Adipocyte (in vitro differentiated cells): ENCODE results near the gene ODAD4.
A peak's percentile ranks its signal among the peaks of the same experiment; 100 is the strongest.
"Not testable (repeated sequence)": the region's sequence is repeated elsewhere in the genome, so short reads cannot be mapped to it uniquely, and the experiment has no call there.

Source experiments
- DNase-seq: peaks from one replicate; pipeline ENCODE4 v3.0.0-alpha.2; 2015; ENCODE audit warnings: low read depth
- H3K27me3 ChIP-seq: replicated peaks from 2 replicates; pipeline ENCODE4 v1.7.0; 2013; ENCODE audit warnings: mild to moderate bottlenecking, low read length, moderate library complexity; ENCODE audit not compliant: control insufficient read depth, insufficient read depth
- H3K36me3 ChIP-seq: 2 replicates; pipeline ENCODE4 v1.7.0; 2013; ENCODE audit warnings: low read length, mild to moderate bottlenecking, moderate library complexity; ENCODE audit not compliant: control insufficient read depth, insufficient read depth, severe bottlenecking
- H3K4me1 ChIP-seq: 2 replicates; pipeline ENCODE4 v1.7.0; 2013; ENCODE audit warnings: mild to moderate bottlenecking, low read length, moderate library complexity; ENCODE audit not compliant: control insufficient read depth, insufficient read depth
- H3K4me3 ChIP-seq: 2 replicates; pipeline ENCODE4 v1.7.0; 2013; ENCODE audit warnings: mild to moderate bottlenecking, low read length, moderate library complexity
- H3K9ac ChIP-seq: 2 replicates; pipeline ENCODE4 v1.7.0; 2013; ENCODE audit warnings: mild to moderate bottlenecking, low read length, moderate library complexity
- H3K9me3 ChIP-seq: 2 replicates; pipeline ENCODE4 v1.7.0; 2013; ENCODE audit warnings: mild to moderate bottlenecking, low read length, moderate library complexity; ENCODE audit not compliant: control insufficient read depth

ODAD4 gene

DNA sequence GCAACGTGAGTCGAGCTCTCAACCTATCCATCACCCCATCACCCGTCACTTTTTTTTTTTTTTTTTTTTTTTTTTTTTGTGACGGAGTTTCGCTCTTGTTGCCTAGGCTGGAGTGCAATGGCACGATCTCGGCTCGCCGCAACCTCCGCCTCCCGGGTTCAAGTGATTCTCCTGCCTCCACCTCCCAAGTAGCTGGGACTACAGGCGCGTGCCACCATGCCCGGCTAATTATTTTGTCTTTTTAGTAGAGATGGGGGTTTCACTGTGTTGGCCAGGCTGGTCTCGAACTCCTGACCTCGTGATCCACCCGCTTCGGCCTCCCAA is 378 bp downstream of the ODAD4 start:
- DNase-seq, result not testable (repeated sequence)

DNA sequence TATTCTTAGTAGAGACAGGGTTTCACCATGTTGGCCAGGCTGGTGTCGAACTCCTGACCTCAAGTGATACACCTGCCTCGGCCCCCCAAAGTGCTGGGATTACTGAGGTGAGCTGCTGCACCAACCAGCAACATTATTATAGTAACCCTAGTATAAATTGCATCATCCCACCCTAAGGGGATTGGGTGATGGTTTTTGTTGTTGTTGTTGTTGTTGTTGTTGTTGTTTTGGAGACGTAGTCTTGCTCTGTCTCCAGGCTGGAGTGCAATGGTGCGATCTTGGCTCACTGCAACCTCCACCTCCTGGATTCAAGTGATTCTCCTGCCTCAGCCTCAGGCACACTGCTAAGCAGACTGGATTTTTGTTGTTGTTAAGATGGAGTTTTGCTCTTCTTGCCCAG is 1.3 kb downstream of the ODAD4 start:
- not testable (repeated sequence) for H3K9me3 ChIP-seq, H3K9ac ChIP-seq, H3K27me3 ChIP-seq, DNase-seq, H3K36me3 ChIP-seq, H3K4me1 ChIP-seq, H3K4me3 ChIP-seq

More for the DNA sequence above, 378 bp downstream of the ODAD4 start:
- not testable (repeated sequence) for H3K4me1 ChIP-seq, H3K27me3 ChIP-seq, H3K9me3 ChIP-seq, H3K36me3 ChIP-seq
- H3K9ac ChIP-seq, result peak overlapping the region; percentile 77
- H3K4me3 ChIP-seq, result peak overlapping the region; percentile 81

DNA sequence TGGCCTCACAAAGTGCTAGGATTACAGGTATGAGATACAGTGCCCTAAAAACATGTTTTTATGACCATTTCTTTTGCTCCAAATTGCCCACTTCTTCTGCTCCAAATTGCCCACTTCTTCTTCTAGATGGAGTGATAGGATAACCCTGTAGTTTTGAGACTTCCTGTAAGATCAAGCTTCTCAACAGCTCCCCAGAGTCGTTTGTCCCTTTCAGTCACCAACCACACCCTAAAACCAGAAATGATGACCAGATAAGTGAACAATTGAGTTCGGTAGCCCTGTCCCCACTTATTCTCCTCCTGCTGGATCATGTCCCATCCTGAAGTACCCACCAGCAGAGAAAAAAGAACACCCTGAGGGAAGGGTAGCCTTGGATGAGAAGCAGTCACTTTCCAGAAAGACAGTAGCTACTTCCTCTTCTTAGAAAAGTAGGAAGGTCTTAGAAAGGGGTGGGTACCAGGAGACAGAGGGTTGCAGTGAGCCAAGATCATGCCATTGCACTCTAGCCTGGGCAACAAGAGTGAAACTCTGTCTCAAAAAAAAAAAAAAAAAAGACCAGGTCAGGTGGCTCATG is 2.5 kb downstream of the ODAD4 start:
- DNase-seq, result no peak
- H3K36me3 ChIP-seq, result no peaks in the 10 kb centered on the region
- no peaks in the 10 kb centered on the region for H3K27me3 ChIP-seq
- peaks cover 8% of the 10 kb centered on the region for H3K4me1 ChIP-seq
- no peak overlapping the region for H3K9ac ChIP-seq
- H3K4me3 ChIP-seq, result no peak overlapping the region
- no peaks in the 10 kb centered on the region for H3K9me3 ChIP-seq

DNA sequence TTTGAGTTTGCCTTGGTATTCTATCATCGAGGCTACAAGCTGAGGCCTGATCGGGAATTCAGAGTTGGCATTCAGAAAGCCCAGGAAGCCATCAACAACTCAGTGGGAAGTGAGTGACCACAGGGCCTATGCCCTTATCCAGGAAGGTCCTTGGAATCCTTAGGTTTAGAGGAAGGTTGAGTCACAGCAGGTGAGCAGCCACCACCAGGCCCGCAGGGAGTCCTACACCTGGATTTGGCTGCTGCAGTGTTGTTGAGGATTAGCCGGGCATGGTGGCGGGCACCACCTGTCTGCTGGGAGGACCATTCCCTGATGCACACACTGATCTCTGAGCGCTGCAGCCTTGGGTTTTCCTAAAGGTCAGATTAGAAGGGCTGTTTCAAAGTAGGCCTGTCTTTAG is 5.2 kb downstream of the ODAD4 start:
- no peaks in the 10 kb centered on the region for H3K4me1 ChIP-seq
- no peak overlapping the region for H3K9ac ChIP-seq
- no peak for DNase-seq
- H3K36me3 ChIP-seq, result no peaks in the 10 kb centered on the region
- no peaks in the 10 kb centered on the region for H3K27me3 ChIP-seq
- H3K4me3 ChIP-seq, result no peak overlapping the region
- H3K9me3 ChIP-seq, result no peaks in the 10 kb centered on the region

DNA sequence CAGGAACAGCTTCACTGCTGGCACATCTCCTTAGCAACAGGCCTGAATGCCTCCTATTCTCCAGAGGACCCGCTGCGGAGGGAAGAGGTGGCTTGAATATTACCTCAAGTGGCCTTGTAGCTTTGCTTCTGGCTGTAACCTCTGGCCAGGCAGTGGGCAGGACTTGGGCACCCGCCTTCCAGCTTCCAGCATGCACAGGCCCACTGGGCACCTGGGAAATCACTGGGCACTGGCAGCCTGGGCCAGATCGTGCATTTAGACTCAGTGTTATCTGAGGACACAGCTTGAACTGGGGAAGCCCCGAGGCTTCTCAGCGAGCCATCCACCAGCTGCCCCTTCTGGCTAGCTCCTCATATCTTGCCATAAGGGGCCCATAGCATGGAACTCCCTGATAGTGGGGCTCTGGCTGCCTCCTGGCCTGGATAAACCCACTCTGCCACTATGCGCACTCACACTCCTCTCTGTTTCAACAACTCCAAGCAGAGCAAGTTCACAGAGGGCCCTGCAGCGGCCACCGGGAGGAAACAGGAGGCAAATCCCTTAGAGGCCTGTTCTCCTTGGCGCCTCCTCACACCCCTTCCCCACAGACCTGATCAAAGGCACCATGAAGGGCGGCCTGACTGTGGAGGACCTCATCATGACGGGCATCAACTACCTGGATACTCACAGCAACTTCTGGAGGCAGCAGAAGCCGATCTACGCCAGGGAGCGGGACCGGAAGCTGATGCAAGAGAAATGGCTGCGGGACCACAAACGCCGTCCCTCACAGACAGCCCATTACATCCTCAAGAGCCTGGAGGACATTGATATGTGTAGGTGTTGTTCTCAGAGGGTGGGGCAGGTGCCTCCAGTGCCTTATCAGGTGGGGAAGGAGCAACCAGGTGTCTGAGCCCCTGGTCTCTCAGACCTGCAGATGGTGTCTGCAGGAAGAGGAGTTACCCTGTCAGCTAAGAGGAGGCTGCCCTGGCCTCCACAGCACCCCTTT is 7.8 kb downstream of the ODAD4 start:
- DNase-seq, result no peak
- H3K9ac ChIP-seq, result no peak overlapping the region
- no peaks in the 10 kb centered on the region for H3K9me3 ChIP-seq
- H3K27me3 ChIP-seq, result no peaks in the 10 kb centered on the region
- no peaks in the 10 kb centered on the region for H3K36me3 ChIP-seq
- H3K4me3 ChIP-seq, result no peak overlapping the region
- H3K4me1 ChIP-seq, result no peaks in the 10 kb centered on the region

DNA sequence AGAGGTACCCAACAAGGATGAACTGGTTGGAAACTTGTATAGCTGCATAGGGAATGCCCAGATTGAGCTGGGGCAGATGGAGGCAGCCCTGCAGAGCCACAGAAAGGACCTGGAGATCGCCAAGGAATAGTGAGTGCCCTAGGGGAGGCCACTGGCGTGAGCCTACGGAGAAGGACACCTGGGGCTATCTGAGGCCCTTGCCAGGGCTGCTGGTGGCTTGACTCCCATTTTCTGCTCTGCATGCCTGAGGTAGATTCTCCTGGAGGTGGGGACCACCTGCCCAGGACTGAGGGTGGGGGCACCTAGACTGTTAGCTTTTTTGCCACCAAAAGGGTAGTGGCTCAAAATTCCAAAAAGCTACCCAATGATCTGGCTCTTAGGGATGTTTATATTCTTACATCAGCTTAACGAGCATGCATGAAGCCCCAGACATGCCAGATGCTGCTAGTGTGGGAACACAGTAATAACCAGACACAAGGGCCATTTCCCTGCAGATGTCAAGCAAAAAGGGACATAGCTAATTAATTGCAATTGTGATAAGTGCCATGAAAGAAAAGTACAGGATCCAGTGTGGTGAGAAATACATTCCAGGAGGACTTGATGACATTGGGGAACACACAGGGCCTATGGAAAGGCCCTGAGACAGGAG is 8.8 kb downstream of the ODAD4 start:
- no peaks in the 10 kb centered on the region for H3K4me1 ChIP-seq
- DNase-seq, result no peak
- no peaks in the 10 kb centered on the region for H3K9me3 ChIP-seq
- no peak overlapping the region for H3K4me3 ChIP-seq
- no peaks in the 10 kb centered on the region for H3K36me3 ChIP-seq
- H3K27me3 ChIP-seq, result no peaks in the 10 kb centered on the region
- H3K9ac ChIP-seq, result no peak overlapping the region

DNA sequence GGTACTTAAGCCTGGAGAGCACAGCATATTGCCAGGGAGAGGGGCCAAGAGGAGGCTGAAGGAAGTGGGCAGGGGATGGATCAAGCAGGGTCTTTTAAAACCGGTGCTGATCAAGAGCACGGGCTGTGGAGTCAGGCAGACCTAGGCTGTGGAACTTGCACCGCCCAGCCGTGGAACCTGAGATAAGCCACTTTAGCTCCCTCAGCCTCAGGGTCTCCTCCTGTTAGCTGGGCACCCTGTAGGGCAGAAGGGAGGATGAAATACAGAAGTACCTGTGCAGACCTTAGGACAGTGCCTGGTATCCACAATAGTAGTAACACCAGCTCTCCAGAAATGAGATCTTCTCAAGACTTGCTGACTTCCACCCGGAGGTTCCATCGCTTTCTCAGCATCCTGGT is 9.3 kb downstream of the ODAD4 start:
- H3K9ac ChIP-seq, result no peak overlapping the region
- DNase-seq, result no peak
- no peaks in the 10 kb centered on the region for H3K36me3 ChIP-seq
- no peaks in the 10 kb centered on the region for H3K27me3 ChIP-seq
- no peaks in the 10 kb centered on the region for H3K9me3 ChIP-seq
- H3K4me1 ChIP-seq, result no peaks in the 10 kb centered on the region
- no peak overlapping the region for H3K4me3 ChIP-seq

DNA sequence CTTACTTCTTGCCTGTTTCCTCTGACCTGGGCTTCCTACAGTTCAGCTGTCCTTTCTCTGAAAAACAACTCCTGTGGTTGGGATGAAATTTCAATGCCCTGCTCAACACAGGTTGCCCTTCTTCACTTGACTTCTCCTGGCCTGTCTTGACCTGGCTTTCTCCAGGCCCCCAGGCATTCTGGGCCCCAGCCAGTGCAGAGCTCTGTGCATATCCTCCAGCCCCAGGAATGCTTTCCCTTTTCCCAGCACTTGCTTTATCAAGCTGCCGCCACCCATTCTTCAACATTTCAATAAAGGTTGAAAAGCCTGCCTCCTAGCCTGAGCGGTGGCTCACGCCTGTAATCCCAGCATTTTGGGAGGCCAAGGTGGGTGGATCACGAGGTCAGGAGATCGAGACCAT is 10.8 kb downstream of the ODAD4 start:
- no peaks in the 10 kb centered on the region for H3K4me1 ChIP-seq
- no peaks in the 10 kb centered on the region for H3K36me3 ChIP-seq
- no peaks in the 10 kb centered on the region for H3K27me3 ChIP-seq
- H3K9me3 ChIP-seq, result no peaks in the 10 kb centered on the region
- no peak overlapping the region for H3K9ac ChIP-seq
- DNase-seq, result no peak
- H3K4me3 ChIP-seq, result no peak overlapping the region

DNA sequence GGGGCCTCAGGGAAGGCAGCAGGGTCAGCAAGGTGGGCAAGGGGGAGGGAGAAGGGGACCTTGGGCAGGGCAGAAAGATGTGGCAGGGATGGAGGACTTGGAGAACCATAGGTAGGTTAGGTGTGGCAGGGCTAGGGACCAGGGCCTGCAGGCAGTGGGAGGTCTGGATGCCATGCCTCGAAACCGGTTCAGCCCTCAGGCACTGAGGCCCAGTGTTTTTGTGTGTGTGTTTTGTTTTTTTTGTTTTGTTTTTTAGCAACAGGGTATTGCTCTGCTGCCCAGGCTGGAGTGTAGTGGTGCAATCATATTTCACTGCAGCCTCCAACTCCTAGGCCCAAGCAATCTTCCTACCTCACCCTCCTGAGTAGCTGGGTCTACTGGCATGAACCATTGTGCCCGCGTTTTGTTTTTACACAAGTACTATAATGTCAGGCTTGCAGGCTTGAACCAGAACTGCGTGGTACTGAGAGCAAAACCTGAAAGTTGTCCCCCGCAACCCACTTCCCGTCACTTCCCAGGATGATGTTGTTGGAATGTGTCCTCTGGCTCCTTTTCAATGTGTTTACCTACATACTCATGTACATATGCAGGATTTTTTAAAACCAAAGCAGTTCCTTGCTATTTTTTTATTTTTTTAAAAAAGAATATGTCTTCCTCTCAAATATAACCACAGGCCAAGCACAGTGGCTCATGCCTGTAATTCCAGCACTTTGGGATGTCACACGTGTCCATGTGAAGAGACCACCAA is 12.4 kb downstream of the ODAD4 start:
- Histone ChIP-seq H3K27me3 (no peaks in the 10 kb centered on the region), H3K9ac (no peak overlapping the region), H3K9me3 (no peaks in the 10 kb centered on the region), H3K4me3 (no peak overlapping the region), H3K36me3 (no peaks in the 10 kb centered on the region), H3K4me1 (no peaks in the 10 kb centered on the region)
- no peak for DNase-seq

DNA sequence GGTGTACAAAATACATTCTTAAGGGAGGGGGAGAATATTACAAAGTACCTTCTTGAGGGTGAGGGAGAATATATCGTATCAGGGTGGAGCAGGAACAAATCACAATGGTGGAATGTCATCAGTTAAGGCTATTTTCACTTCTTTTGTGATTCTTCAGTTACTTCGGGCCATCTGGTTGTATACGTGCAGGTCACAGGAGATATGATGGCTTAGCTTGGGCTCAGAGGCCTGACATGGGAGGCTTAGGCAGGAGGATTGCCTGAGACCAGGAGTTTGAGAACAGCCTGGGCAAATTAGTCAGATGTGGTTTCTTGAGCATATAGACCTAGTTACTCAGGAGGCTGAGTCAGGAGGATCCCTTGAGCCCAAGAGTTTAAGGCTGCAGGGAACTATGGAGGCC is 13.1 kb downstream of the ODAD4 start:
- DNase-seq, result no peak
- H3K9me3 ChIP-seq, result no peaks in the 10 kb centered on the region
- no peak overlapping the region for H3K9ac ChIP-seq
- no peaks in the 10 kb centered on the region for H3K36me3 ChIP-seq
- no peak overlapping the region for H3K4me3 ChIP-seq
- H3K4me1 ChIP-seq, result no peaks in the 10 kb centered on the region
- H3K27me3 ChIP-seq, result no peaks in the 10 kb centered on the region

DNA sequence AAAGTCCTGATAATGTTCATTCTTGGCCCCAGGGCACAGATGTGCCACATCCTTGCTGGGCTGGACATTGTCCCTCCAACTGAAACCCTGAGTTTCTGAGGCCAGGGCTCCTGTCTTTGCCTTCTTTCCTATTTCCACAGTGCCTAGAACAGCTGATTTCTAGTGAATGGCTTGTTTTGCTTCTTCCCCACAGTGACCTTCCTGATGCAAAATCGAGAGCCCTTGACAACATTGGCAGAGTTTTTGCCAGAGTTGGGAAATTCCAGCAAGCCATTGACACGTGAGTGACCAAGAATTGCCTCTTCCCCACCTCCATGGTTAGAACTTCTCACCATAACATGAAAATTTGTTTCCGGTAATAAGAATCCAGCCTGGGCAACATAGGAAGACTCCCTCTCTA is 14.5 kb downstream of the ODAD4 start:
- no peaks in the 10 kb centered on the region for H3K9me3 ChIP-seq
- DNase-seq, result no peak
- H3K4me3 ChIP-seq, result no peak overlapping the region
- H3K9ac ChIP-seq, result no peak overlapping the region
- H3K27me3 ChIP-seq, result no peaks in the 10 kb centered on the region
- H3K4me1 ChIP-seq, result no peaks in the 10 kb centered on the region
- H3K36me3 ChIP-seq, result no peaks in the 10 kb centered on the region
